ENCODE results near the gene INPP5E.

Gene INPP5E

GRCh38 chr9:136407911-136408310 lies 31.7 kb downstream of the INPP5E start:
- no peak for TF ChIP-seq SIN3A (IDR thresholded peaks at IDR 0.05; ENCODE audit: borderline replicate concordance, insufficient read depth, low read length)
- TF ChIP-seq REST (IDR thresholded peaks at IDR 0.05; ENCODE audit: insufficient read depth in 1 of 2, low read depth in 2 of 2, low read length in 2 of 2): no peak
- TF ChIP-seq FOXP2 (optimal IDR thresholded peaks at IDR 0.05; ENCODE audit: borderline replicate concordance, extremely low read depth, extremely low read length, insufficient read depth): no peak
- TF ChIP-seq POLR2AphosphoS5 (IDR thresholded peaks at IDR 0.05; ENCODE audit: low read depth, low read length): no peak
- no peak for TF ChIP-seq TAF1 (IDR thresholded peaks at IDR 0.05; ENCODE audit: borderline replicate concordance, insufficient read depth, low read length)

- TF ChIP-seq REST (IDR thresholded peaks at IDR 0.05; ENCODE audit: insufficient read depth in 1 of 2, low read depth in 2 of 2, low read length in 2 of 2) (no peak), POLR2AphosphoS5 (IDR thresholded peaks at IDR 0.05; ENCODE audit: low read depth, low read length) (no peak), FOXP2 (optimal IDR thresholded peaks at IDR 0.05; ENCODE audit: borderline replicate concordance, extremely low read depth, extremely low read length, insufficient read depth) (no peak), TAF1 (IDR thresholded peaks at IDR 0.05; ENCODE audit: borderline replicate concordance, insufficient read depth, low read length) (no peak), SIN3A (IDR thresholded peaks at IDR 0.05; ENCODE audit: borderline replicate concordance, insufficient read depth, low read length) (no peak)
These were observed 34.2 kb downstream of the INPP5E start for GRCh38 chr9:136405481-136405880.

- TF ChIP-seq SIN3A (IDR thresholded peaks at IDR 0.05; ENCODE audit: borderline replicate concordance, insufficient read depth, low read length): no peak
- TF ChIP-seq POLR2AphosphoS5 (IDR thresholded peaks at IDR 0.05; ENCODE audit: low read depth, low read length): no peak; the same call in 1 of the 2 replicates
- TF ChIP-seq REST (IDR thresholded peaks at IDR 0.05; ENCODE audit: insufficient read depth in 1 of 2, low read depth in 2 of 2, low read length in 2 of 2): no peak
- TF ChIP-seq FOXP2 (optimal IDR thresholded peaks at IDR 0.05; ENCODE audit: borderline replicate concordance, extremely low read depth, extremely low read length, insufficient read depth): no peak
- no peak for TF ChIP-seq TAF1 (IDR thresholded peaks at IDR 0.05; ENCODE audit: borderline replicate concordance, insufficient read depth, low read length)
These were observed 34.9 kb downstream of the INPP5E start for GRCh38 chr9:136404801-136405136.

GRCh38 chr9:136403915-136404800 lies 35.5 kb downstream of the INPP5E start:
- TF ChIP-seq TAF1 (IDR thresholded peaks at IDR 0.05; ENCODE audit: borderline replicate concordance, insufficient read depth, low read length): no peak
- no peak for TF ChIP-seq FOXP2 (optimal IDR thresholded peaks at IDR 0.05; ENCODE audit: borderline replicate concordance, extremely low read depth, extremely low read length, insufficient read depth)
- TF ChIP-seq SIN3A (IDR thresholded peaks at IDR 0.05; ENCODE audit: borderline replicate concordance, insufficient read depth, low read length): no peak
- no peak for TF ChIP-seq REST (IDR thresholded peaks at IDR 0.05; ENCODE audit: insufficient read depth in 1 of 2, low read depth in 2 of 2, low read length in 2 of 2)
- no peak for TF ChIP-seq POLR2AphosphoS5 (IDR thresholded peaks at IDR 0.05; ENCODE audit: low read depth, low read length)
